Measurements from ENCODE around the gene UXT. TPM values are rescaled to one million over a fixed set of nuclear protein-coding genes. Genes with fewer than 3 reads are reported as not detected.

Gene UXT, protein sequence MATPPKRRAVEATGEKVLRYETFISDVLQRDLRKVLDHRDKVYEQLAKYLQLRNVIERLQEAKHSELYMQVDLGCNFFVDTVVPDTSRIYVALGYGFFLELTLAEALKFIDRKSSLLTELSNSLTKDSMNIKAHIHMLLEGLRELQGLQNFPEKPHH
- total RNA-seq (2022; extraction: Qiagen RNA extraction; ENCODE audit: low read depth) = 171 to 195 TPM (median 184 TPM) in 5 replicates

DNA sequence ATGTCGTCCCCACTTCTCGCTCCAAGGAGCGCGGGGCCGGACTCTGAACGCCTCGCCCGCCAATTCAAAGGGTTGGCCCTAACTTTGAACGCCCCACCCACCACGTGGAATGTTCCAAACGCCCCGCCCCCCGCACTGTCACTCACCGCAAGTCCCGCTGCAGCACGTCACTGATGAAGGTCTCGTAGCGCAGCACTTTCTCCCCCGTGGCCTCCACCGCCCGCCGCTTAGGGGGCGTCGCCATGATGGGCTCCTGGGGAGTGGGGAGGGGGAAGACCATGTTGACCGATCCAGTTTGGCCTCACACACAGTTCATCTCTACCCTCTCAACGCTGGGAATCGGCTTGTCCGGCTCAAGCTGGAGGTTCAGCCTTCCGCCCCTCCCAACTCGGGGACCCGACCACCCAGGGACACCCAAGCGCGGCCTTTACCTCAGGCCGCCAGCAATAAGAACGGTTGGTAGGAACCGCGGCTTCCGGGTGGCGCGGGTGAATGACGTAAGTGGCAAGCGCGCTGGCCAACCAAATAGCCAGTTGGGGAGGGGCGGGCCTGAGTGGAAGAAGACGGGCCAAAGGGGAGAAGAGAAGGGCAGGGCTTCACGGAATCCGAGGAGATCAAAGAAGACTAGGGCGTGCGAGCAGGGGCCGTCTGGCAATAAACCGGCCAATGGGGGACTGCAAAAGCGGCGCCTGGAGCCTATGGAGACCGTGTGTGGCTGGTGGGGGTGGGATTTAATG is at the start of gene UXT:
Gene UXT (minus strand): TSS at position 497 of the 737 bp plus-strand sequence. CDS start 253 bp downstream, at position 244.

DNA sequence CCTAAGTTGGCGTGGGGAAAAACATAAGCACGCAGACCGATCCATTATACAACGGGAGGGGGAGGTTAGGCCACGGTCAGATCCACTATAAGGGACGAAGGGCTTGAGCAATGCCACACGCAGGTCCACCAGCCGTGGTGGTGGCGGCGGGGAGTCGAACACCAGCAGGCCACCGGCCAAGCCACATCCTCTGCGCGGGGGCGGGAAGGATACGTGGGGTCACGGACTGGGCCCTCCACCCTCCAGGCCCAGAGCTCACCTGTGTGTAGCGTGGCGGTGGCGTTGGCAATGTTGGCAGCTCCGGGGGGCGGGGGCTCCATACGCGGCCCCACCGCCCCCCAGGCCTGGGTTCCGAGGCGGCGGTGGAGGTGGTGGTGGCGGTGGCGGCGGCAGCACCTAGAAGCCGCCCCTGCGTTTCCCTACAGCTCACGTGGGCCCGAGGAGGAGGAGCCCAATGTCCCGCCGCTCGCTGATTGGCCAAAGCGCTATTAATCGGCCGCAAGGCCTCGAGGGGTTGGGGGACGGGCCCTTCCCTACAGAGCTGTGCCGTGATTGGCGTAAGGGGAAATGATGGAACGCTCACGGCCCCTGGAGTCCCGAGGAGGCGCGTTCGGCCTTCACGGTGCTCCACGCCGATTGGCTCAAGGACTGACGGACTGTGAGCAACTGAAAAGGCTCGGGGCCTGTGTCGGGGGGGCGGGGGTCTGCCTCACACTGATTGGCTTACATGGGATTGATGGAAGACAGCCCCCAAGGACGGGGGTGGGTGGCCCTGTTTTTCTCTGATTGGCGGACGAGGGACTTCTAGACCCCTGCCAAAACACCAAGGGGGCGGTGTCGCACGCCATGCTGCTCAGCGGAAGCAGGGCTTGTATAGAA is 8.6 kb downstream of the UXT start, which contains the start of gene ELK1:
Gene ELK1 (minus strand): TSS at position 400 of the 879 bp plus-strand sequence. CDS start 9,122 bp downstream, outside the sequence.

DNA sequence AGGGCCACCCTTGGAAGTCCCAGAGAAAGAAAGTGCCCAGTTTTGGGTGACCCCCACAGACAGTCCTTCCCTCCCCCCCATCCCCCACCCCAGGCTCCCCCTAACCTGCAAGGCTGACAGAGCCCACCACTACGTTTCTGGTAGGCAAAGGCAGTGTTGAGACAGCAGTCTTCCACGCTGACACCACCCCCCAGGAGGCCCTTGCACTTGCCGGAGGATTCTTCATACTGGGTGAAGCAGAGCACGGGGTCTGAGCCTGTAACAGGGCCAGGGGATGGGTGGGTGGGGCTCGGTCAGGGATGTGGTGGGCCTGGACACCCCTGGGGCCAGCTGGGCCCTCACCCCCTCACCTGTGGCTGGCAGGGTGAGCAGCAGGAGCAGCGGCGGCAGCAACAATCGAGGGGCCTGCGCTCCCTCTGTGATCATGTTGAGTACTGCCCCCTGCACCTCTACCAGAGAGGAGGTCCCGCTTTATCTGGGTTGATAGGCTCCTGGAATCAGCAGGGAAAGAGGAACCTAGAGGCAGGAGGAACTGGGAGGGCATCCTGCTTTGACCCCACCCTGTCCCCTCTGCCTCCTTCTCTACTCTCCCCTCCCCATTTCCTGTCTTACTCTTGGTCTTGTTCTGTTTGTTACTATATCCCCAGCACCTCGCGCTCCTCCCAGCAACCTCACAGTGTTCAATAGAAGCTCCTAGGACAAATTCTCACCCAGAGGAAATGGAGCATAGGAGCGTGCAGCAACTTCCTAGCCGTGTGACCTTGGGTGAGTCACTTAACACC is 29.4 kb downstream of the UXT start, which contains the start of gene CFP:
Gene CFP (minus strand): TSS at position 512 of the 782 bp plus-strand sequence. CDS start 86 bp downstream, at position 426.

DNA sequence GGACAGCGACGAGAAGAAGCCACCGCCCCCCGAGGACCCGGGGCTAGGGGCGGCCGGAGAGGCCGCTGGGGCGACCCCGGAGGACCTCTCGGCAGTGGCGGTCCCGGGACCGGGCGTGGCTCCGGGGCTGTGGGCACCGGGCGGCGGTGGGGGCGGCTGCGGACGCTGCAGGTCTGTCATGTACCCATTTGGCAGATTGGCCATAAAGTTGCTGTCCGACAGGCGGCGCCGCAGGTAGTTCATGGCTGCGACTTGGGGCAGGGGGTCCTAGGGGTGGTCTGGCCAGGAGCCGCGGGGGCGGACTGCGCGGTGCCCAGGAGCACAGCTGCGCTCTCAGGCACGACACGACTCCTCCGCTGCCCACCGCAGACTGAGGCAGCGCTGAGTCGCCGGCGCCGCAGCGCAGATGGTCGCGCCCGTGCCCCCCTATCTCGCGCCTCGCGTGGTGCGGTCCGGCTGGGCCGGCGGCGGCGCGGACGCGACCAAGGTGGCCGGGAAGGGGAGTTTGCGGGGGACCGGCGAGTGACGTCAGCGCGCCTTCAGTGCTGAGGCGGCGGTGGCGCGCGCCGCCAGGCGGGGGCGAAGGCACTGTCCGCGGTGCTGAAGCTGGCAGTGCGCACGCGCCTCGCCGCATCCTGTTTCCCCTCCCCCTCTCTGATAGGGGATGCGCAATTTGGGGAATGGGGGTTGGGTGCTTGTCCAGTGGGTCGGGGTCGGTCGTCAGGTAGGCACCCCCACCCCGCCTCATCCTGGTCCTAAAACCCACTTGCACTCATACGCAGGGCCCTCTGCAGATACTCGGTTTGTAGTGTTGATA is 39.3 kb downstream of the UXT start, which contains the start of gene SYN1:
Gene SYN1 (minus strand): TSS at position 372 of the 817 bp plus-strand sequence. CDS start 129 bp downstream, at position 243.

Other genes with a start within 250 kb of the UXT start
- 2.9 to 4.5 TPM (median 3.7 TPM) in 5 replicates for gene ZNF41, start 176.0 kb downstream of the UXT start, total RNA-seq (2022; extraction: Qiagen RNA extraction; ENCODE audit: low read depth)
- 42.9 to 60.7 TPM (median 57.8 TPM) in 5 replicates for gene ARAF, start 98.0 kb downstream of the UXT start, total RNA-seq (2022; extraction: Qiagen RNA extraction; ENCODE audit: low read depth)
- gene TIMP1, start 76.7 kb downstream of the UXT start, total RNA-seq (2022; extraction: Qiagen RNA extraction; ENCODE audit: low read depth) = 264 to 288 TPM (median 272 TPM) in 5 replicates
- 0.08 to 0.36 TPM (median 0.19 TPM) in 5 replicates for gene SYN1, start 39.3 kb downstream of the UXT start, total RNA-seq (2022; extraction: Qiagen RNA extraction; ENCODE audit: low read depth)
- 0.20 to 1.0 TPM (median 0.31 TPM) in 5 replicates for gene CFP, start 29.2 kb downstream of the UXT start, total RNA-seq (2022; extraction: Qiagen RNA extraction; ENCODE audit: low read depth)
- 30.7 to 38.7 TPM (median 35.8 TPM) in 5 replicates for gene ELK1, start 8.6 kb downstream of the UXT start, total RNA-seq (2022; extraction: Qiagen RNA extraction; ENCODE audit: low read depth)
- 3.3 to 7.7 TPM (median 6.2 TPM) in 5 replicates for gene ZNF81, start 177.7 kb upstream of the UXT start, total RNA-seq (2022; extraction: Qiagen RNA extraction; ENCODE audit: low read depth)